GM21737 (cell line): ENCODE data around the gene WASL.

Source experiments
- ATAC-seq: cut with Tn5 transposase; IDR thresholded peaks from one replicate; pipeline ENCODE4 v1.9.1; 2021; ENCODE audit warnings: mild to moderate bottlenecking, moderate library complexity; ENCODE audit not compliant: unreplicated experiment

WASL gene

GRCh38 chr7:123705211-123705901 lies 43.4 kb downstream of the WASL start:
- ATAC-seq: no peak

GRCh38 chr7:123695944-123696677 lies 52.7 kb downstream of the WASL start:
- ATAC-seq: no peak

GRCh38 chr7:123692471-123692877 lies 56.3 kb downstream of the WASL start:
- no peak for ATAC-seq

GRCh38 chr7:123690550-123690949 lies 58.3 kb downstream of the WASL start:
- ATAC-seq: no peak

GRCh38 chr7:123689250-123689649 lies 59.6 kb downstream of the WASL start:
- ATAC-seq: no peak

- ATAC-seq: no peak
Measured at GRCh38 chr7:123687727-123688126, 61.1 kb downstream of the WASL start.

GRCh38 chr7:123687161-123687560 lies 61.6 kb downstream of the WASL start:
- no peak for ATAC-seq

- ATAC-seq: no peak
Measured at GRCh38 chr7:123682690-123683089, 66.1 kb downstream of the WASL start.

GRCh38 chr7:123681561-123681960 lies 67.2 kb downstream of the WASL start:
- ATAC-seq: no peak

- ATAC-seq: no peak
Measured at GRCh38 chr7:123680580-123680979, 68.2 kb downstream of the WASL start.

- ATAC-seq: no peak
Measured at GRCh38 chr7:123679614-123680013, 69.2 kb downstream of the WASL start.

GRCh38 chr7:123677061-123677715 lies 71.6 kb downstream of the WASL start:
- ATAC-seq: no peak

- ATAC-seq: no peak
Measured at GRCh38 chr7:123675181-123675473, 73.7 kb downstream of the WASL start.

GRCh38 chr7:123674399-123675180 lies 74.2 kb downstream of the WASL start:
- ATAC-seq: no peak

- ATAC-seq: no peak
Measured at GRCh38 chr7:123673752-123674398, 74.9 kb downstream of the WASL start.

- ATAC-seq: no peak
Measured at GRCh38 chr7:123673137-123673732, 75.6 kb downstream of the WASL start.

GRCh38 chr7:123669485-123669884 lies 79.3 kb downstream of the WASL start:
- no peak for ATAC-seq

- no peak for ATAC-seq
Measured at GRCh38 chr7:123666492-123666891, 82.3 kb downstream of the WASL start.

GRCh38 chr7:123665896-123666295 lies 82.9 kb downstream of the WASL start:
- no peak for ATAC-seq

GRCh38 chr7:123665157-123665556 lies 83.6 kb downstream of the WASL start:
- no peak for ATAC-seq

GRCh38 chr7:123663200-123663599 lies 85.6 kb downstream of the WASL start:
- no peak for ATAC-seq
